H1 (cell line): Measurements from ENCODE around the gene IMPG2. TPM values are rescaled to one million over a fixed set of nuclear protein-coding genes. Genes with fewer than 3 reads are reported as not detected.

ENCODE experiments used
- CTCF ChIA-PET: fragments of 300-600 bp; sonication (Branson Sonifier 250); formaldehyde crosslinking; loops from one replicate; lab custom pipeline; 2021; ENCODE audit not compliant: partially characterized antibody; lab: Charles Lee
- POLR2A ChIA-PET: fragments of 300-600 bp; sonication (Branson Sonifier 250); formaldehyde crosslinking; loops from one replicate; lab custom pipeline; 2021; ENCODE audit warnings: inconsistent platforms; ENCODE audit not compliant: partially characterized antibody; lab: Charles Lee
- DNase-seq, 2 experiments: peaks; one replicate each; pipeline versions ENCODE4 v3.0.0 to v3.0.0-alpha.2; 2010 to 2022; ENCODE audit warnings: low spot score in 2 of 2, low read depth in 1 of 2, mixed read lengths in 1 of 2
- FAIRE-seq: peaks from 2 replicates; lab custom pipeline; 2011; peaks lifted over from hg19 to GRCh38; lab: Jason Lieb, UNC
- H2AFZ ChIP-seq: 2 replicates; pipeline ENCODE4 v1.8.1; 2012; ENCODE audit warnings: low read length, inconsistent platforms
- H2AK5ac ChIP-seq: 2 replicates; pipeline ENCODE4 v1.6.1; 2013; ENCODE audit warnings: low read depth, low read length
- H2BK120ac ChIP-seq: replicated peaks from 2 replicates; pipeline ENCODE3; 2013; ENCODE audit warnings: low read depth, low read length, inconsistent platforms
- H2BK12ac ChIP-seq: 2 replicates; pipeline ENCODE4 v1.6.1; 2013; ENCODE audit warnings: low read depth, low read length
- H2BK15ac ChIP-seq: 2 replicates; pipeline ENCODE4 v1.6.1; 2013; ENCODE audit warnings: low read length
- H2BK20ac ChIP-seq: 2 replicates; pipeline ENCODE4 v1.6.1; 2013; ENCODE audit warnings: low read length
- H2BK5ac ChIP-seq: 2 replicates; pipeline ENCODE4 v1.6.1; 2013; ENCODE audit warnings: low read depth, low read length
- H3K14ac ChIP-seq: 2 replicates; pipeline ENCODE4 v1.6.1; 2013; ENCODE audit warnings: inconsistent platforms; ENCODE audit not compliant: insufficient read length
- H3K18ac ChIP-seq: 2 replicates; pipeline ENCODE4 v1.6.1; 2013; ENCODE audit warnings: low read length; ENCODE audit errors: extremely low read depth
- H3K23ac ChIP-seq: 2 replicates; pipeline ENCODE4 v1.6.1; 2013; ENCODE audit warnings: inconsistent platforms; ENCODE audit not compliant: insufficient read length
- H3K23me2 ChIP-seq: 2 replicates; pipeline ENCODE4 v1.6.1; 2013; ENCODE audit warnings: low read depth, low read length
- H3K27ac ChIP-seq: 2 replicates; pipeline ENCODE4 v1.6.1; 2011; ENCODE audit warnings: low read depth, low read length, inconsistent platforms
- H3K27me3 ChIP-seq, 4 experiments: replicated peaks in 1 of 4; 1 replicate in 1 of 4; 2 replicates in 3 of 4; pipeline versions ENCODE4 v1.6.1 to v1.8.1; 2011 to 2013; ENCODE audit warnings: low read length in 3 of 4, mild to moderate bottlenecking in 3 of 4, inconsistent platforms in 2 of 4, mixed read lengths in 2 of 4, moderate library complexity in 1 of 4; ENCODE audit not compliant: control insufficient read depth in 3 of 4, insufficient read depth in 3 of 4; ENCODE audit errors: extremely low read depth in 1 of 4
- H3K36me3 ChIP-seq, 4 experiments: 2 replicates each; pipeline versions ENCODE4 v1.6.1 to v1.8.1; 2011 to 2013; ENCODE audit warnings: mild to moderate bottlenecking in 4 of 4, low read length in 3 of 4, moderate library complexity in 2 of 4, control low read depth in 1 of 4, inconsistent platforms in 1 of 4; ENCODE audit not compliant: insufficient read depth in 4 of 4, control insufficient read depth in 2 of 4
- H3K4ac ChIP-seq: replicated peaks from 2 replicates; pipeline ENCODE3; 2013; ENCODE audit warnings: low read length, low read depth, mixed read lengths, inconsistent platforms; ENCODE audit not compliant: insufficient read length
- H3K4me1 ChIP-seq, 4 experiments: replicated peaks in 1 of 4; 1 replicate in 1 of 4; 2 replicates in 3 of 4; pipeline versions ENCODE4 v1.6.1 to v1.8.1; 2011 to 2013; ENCODE audit warnings: low read length in 3 of 4, inconsistent platforms in 2 of 4, mixed read lengths in 1 of 4; ENCODE audit not compliant: insufficient read depth in 4 of 4, control insufficient read depth in 3 of 4
- H3K4me2 ChIP-seq, 2 experiments: 2 replicates each; pipeline versions ENCODE4 v1.6.1 to v1.8.1; 2011 to 2013; ENCODE audit warnings: low read depth in 2 of 2, low read length in 2 of 2, control low read depth in 1 of 2, inconsistent platforms in 1 of 2, mild to moderate bottlenecking in 1 of 2; ENCODE audit not compliant: insufficient read depth in 1 of 2
- H3K4me3 ChIP-seq, 4 experiments: fragments of 200-600, 300-600 bp in 1 of 4; sonication (generic), shearing (Covaris generic), sonication (Bioruptor Twin) in 1 of 4; 2 replicates each; pipeline versions ENCODE4 v1.5.1 to v1.8.1; 2011 to 2016; ENCODE audit warnings: low read length in 4 of 4, low read depth in 3 of 4, control low read depth in 2 of 4, inconsistent platforms in 2 of 4, mild to moderate bottlenecking in 2 of 4, mixed read lengths in 1 of 4, moderate library complexity in 1 of 4; ENCODE audit not compliant: insufficient read depth in 2 of 4; ENCODE audit errors: extremely low read depth in 1 of 4
- H3K56ac ChIP-seq: replicated peaks from 2 replicates; pipeline ENCODE3; 2013; ENCODE audit warnings: low read depth, mild to moderate bottlenecking, mixed read lengths, low read length, inconsistent platforms; ENCODE audit not compliant: insufficient read length
- H3K79me1 ChIP-seq: 2 replicates; pipeline ENCODE4 v1.6.1; 2013; ENCODE audit warnings: low read depth, low read length, control low read depth
- H3K79me2 ChIP-seq, 2 experiments: 2 replicates each; pipeline versions ENCODE4 v1.6.1 to v1.8.1; 2012 to 2013; ENCODE audit warnings: low read length in 2 of 2, mild to moderate bottlenecking in 2 of 2, inconsistent platforms in 1 of 2; ENCODE audit not compliant: insufficient read depth in 2 of 2, control insufficient read depth in 1 of 2
- H3K9ac ChIP-seq, 4 experiments: replicated peaks in 1 of 4; 1 replicate in 1 of 4; 2 replicates in 3 of 4; pipeline versions ENCODE4 v1.6.1 to v1.8.1; 2011 to 2013; ENCODE audit warnings: low read depth in 3 of 4, low read length in 3 of 4, control low read depth in 2 of 4, mild to moderate bottlenecking in 2 of 4, moderate library complexity in 2 of 4, inconsistent platforms in 1 of 4; ENCODE audit errors: extremely low read depth in 1 of 4
- H3K9me3 ChIP-seq, 2 experiments: 2 replicates each; pipeline versions ENCODE4 v1.6.1 to v1.8.1; 2012 to 2013; ENCODE audit warnings: mild to moderate bottlenecking in 2 of 2, moderate library complexity in 2 of 2, control low read depth in 1 of 2, inconsistent platforms in 1 of 2, low read depth in 1 of 2, low read length in 1 of 2, mixed read lengths in 1 of 2; ENCODE audit not compliant: insufficient read depth in 2 of 2
- H4K20me1 ChIP-seq, 2 experiments: replicated peaks in 1 of 2; 2 replicates each; pipeline versions ENCODE3 to v1.8.1; 2011 to 2013; ENCODE audit warnings: inconsistent platforms in 2 of 2, low read length in 2 of 2, mild to moderate bottlenecking in 1 of 2; ENCODE audit not compliant: insufficient read depth in 2 of 2, control insufficient read depth in 1 of 2
- H4K5ac ChIP-seq: 2 replicates; pipeline ENCODE4 v1.6.1; 2013; ENCODE audit warnings: low read length, low read depth, mixed read lengths, inconsistent platforms; ENCODE audit not compliant: insufficient read length
- H4K8ac ChIP-seq: 2 replicates; pipeline ENCODE4 v1.8.0; 2013; ENCODE audit warnings: mild to moderate bottlenecking, moderate library complexity, low read length, inconsistent platforms; ENCODE audit not compliant: insufficient read depth; ENCODE audit errors: extremely low read depth
- H4K91ac ChIP-seq: replicated peaks from 2 replicates; pipeline ENCODE3; 2013; ENCODE audit warnings: low read length, mixed read lengths, inconsistent platforms; ENCODE audit not compliant: insufficient read length
- ATF2 ChIP-seq: IDR thresholded peaks from 2 replicates; pipeline ENCODE4 v1.6.1; 2012; ENCODE audit warnings: low read length, inconsistent platforms
- BRCA1 ChIP-seq: IDR thresholded peaks from 2 replicates; pipeline ENCODE4 v1.6.1; 2012; ENCODE audit warnings: low read depth, low read length, improper control_type of control experiment
- CBX5 ChIP-seq: fragments of 300-800, 300-1000 bp; sonication (generic); IDR thresholded peaks from 2 replicates; pipeline ENCODE4 v1.7.1; 2016; ENCODE audit warnings: antibody characterized with exemption, low read length, low read depth
- CREB1 ChIP-seq: IDR thresholded peaks from 2 replicates; pipeline ENCODE4 v1.6.1; 2012; ENCODE audit warnings: inconsistent platforms
- HDAC6 ChIP-seq: IDR thresholded peaks from one replicate; pipeline ENCODE4 v1.7.1; 2012; ENCODE audit warnings: low read depth, mild to moderate bottlenecking, inconsistent platforms, low read length, moderate library complexity
- JUND ChIP-seq: IDR thresholded peaks from 2 replicates; pipeline ENCODE4 v1.6.1; 2011; ENCODE audit warnings: mild to moderate bottlenecking, improper control_type of control experiment, low read length
- KDM5A ChIP-seq: fragments of 200-600 bp; IDR thresholded peaks from 2 replicates; pipeline ENCODE4 v1.7.1; 2012; ENCODE audit warnings: mild to moderate bottlenecking, low read length, inconsistent platforms, mixed read lengths
- POU5F1 ChIP-seq: IDR thresholded peaks from 2 replicates; pipeline ENCODE4 v1.6.1; 2011; ENCODE audit warnings: low read depth, mild to moderate bottlenecking, low read length, moderate library complexity
- SRF ChIP-seq: IDR thresholded peaks from 2 replicates; pipeline ENCODE4 v1.6.1; 2011; ENCODE audit warnings: mild to moderate bottlenecking, low read depth, low read length, moderate library complexity
- ZNF274 ChIP-seq: IDR thresholded peaks from 2 replicates; pipeline ENCODE4 v1.7.0; 2012; ENCODE audit warnings: low read length, borderline replicate concordance; ENCODE audit errors: extremely low read depth
- WGBS, 2 experiments: shearing (Covaris generic) in 1 of 2; methylation state at CpG; one replicate each; pipeline versions ENCODE4 v1.1.6 to v1.1.7; 2013 to 2015; ENCODE audit warnings: low lambda C conversion rate in 2 of 2, mixed read lengths in 2 of 2, inconsistent platforms in 1 of 2, low coverage in 1 of 2, missing lambda C conversion rate in 1 of 2; ENCODE audit not compliant: insufficient replicate concordance in 2 of 2, insufficient coverage in 1 of 2, insufficient read length in 1 of 2; ENCODE audit errors: extremely low coverage in 1 of 2, missing lambda C conversion rate in 1 of 2; 5-methylcytosine and 5-hydroxymethylcytosine counted together
- polyA plus RNA-seq, 7 experiments: library from polyadenylated mRNA; depleted of rRNA in 3 of 7; stranded (reverse) in 5 of 7; unstranded in 2 of 7; fragments of >200 nt in 5 of 7; fragments of 200-250 nt in 2 of 7; gene quantifications; 1 replicate in 5 of 7; 2 replicates in 1 of 7; 4 replicates in 1 of 7; pipeline versions ENCODE4 v1.2.1 to v1.2.3, GENCODE V29; 2011 to 2013; ENCODE audit warnings: missing spikeins in 2 of 7, mixed read lengths in 2 of 7
- total RNA-seq: library from RNA; stranded (reverse); fragmentation: NEBNext Ultra II Directional; extraction: Animal tissue kit (Norgen Biotek cat#: 25700); gene quantifications from 2 replicates; pipeline ENCODE4 v1.2.1, GENCODE V29; 2021
- TF ChIP-seq, protein P1 (sequence below): IDR thresholded peaks from 2 replicates; pipeline ENCODE4 v1.6.1; 2011; ENCODE audit warnings: low read depth, mild to moderate bottlenecking, low read length; ENCODE audit not compliant: insufficient read depth

Gene IMPG2
- total and polyA plus RNA-seq, 2 of the 8 experiments (the other 6 are each of a cell fraction or from before 2014, with no cell fraction given) = 0.03 to 0.06 TPM

DNA sequence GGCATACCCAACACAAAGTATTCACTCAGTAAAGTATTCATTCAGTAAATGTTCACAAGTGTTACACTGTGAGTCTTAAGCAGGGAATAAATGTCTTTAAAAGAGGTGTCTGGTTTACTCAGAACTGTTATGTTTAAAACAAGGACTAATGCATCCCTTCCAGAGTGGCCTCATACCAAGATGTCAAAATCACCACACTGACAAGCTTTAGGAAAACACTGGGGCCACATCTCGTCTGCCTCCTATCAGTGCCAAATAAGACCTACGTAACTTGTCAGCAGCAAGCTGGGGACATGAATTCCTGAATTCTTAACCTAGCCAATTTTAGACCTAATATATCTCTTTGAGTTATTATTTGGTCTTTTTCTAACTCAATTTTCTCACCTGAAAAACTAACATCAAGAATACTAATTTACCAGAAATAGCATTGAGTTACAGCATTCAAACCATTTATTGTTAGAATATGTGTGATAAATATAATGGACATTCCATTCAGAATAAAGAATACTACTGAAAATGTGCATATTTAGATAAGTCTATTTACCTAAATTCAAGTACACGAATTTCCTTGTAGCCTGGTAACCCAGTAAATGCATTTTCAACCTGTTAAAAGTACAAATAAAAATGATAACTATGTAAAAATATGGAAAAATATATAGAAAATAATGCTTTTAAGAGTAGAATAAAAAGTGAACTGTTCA is 51.3 kb downstream of the IMPG2 start:
- H3K56ac ChIP-seq = no peak overlapping the region
- H2BK5ac ChIP-seq = no peak overlapping the region
- H3K18ac ChIP-seq = no peak overlapping the region
- no peaks in the 10 kb centered on the region for H3K79me1 ChIP-seq
- FAIRE-seq = no peak
- no peaks in the 10 kb centered on the region for H3K23me2 ChIP-seq
- H4K5ac ChIP-seq = no peak overlapping the region
- H2BK20ac ChIP-seq = no peak overlapping the region
- H3K9ac ChIP-seq = no peak overlapping the region
- H3K4me3 ChIP-seq = no peak overlapping the region
- H3K79me2 ChIP-seq = no peaks in the 10 kb centered on the region
- POLR2A ChIA-PET = interaction anchor here (0.6 kb wide), 1 partner anchor 215 kb away, joined by 4 read pairs; no protein-coding TSS in a partner anchor
- CTCF ChIA-PET = interaction anchor here (1.0 kb wide), 1 partner anchor 15 kb away, joined by 3 read pairs; no protein-coding TSS in a partner anchor
- H4K8ac ChIP-seq = no peak overlapping the region
- no peak for DNase-seq
- no peak overlapping the region for H4K91ac ChIP-seq
- H3K27me3 ChIP-seq = peaks cover 17 to 35% (median 31%) of the 10 kb centered on the region in 4 experiments
- peaks cover 0 to 2% of the 10 kb centered on the region in 2 experiments for H4K20me1 ChIP-seq
- H3K9me3 ChIP-seq = no peaks in the 10 kb centered on the region; a peak in 1 of 4 replicates
- no peak overlapping the region for H2AFZ ChIP-seq
- H3K23ac ChIP-seq = no peak overlapping the region
- no peak overlapping the region for H2AK5ac ChIP-seq
- no peak overlapping the region for H2BK12ac ChIP-seq
- H3K4me1 ChIP-seq = peaks cover 0 to 5% (median 0%) of the 10 kb centered on the region in 4 experiments; a peak in 1 of 7 replicates
- H3K14ac ChIP-seq = no peak overlapping the region
- no peak overlapping the region for H3K4ac ChIP-seq
- 83% methylated on average over 3 of the region's 3 CpGs; no CpG with 5 or more reads in 1 of the 2 experiments for WGBS, 2 experiments
- no peak overlapping the region for H3K4me2 ChIP-seq
- no peak overlapping the region for H2BK15ac ChIP-seq
- H3K36me3 ChIP-seq = no peaks in the 10 kb centered on the region
- no peak overlapping the region for H3K27ac ChIP-seq
- H2BK120ac ChIP-seq = no peak overlapping the region
- TF ChIP-seq CBX5 = no peak
- TF ChIP-seq HDAC6 = no peak
- TF ChIP-seq JUND = no peak
- TF ChIP-seq CREB1 = no peak
- TF ChIP-seq KDM5A = no peak
- TF ChIP-seq ATF2 = no peak
- TF ChIP-seq BRCA1 = no peak
- TF ChIP-seq, protein P1, sequence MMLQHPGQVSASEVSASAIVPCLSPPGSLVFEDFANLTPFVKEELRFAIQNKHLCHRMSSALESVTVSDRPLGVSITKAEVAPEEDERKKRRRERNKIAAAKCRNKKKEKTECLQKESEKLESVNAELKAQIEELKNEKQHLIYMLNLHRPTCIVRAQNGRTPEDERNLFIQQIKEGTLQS = no peak
- TF ChIP-seq POU5F1 = no peak
- TF ChIP-seq ZNF274 = no peak
- no peak for TF ChIP-seq SRF
